ENCODE results near the gene TFPI. TPM values are rescaled to one million over a fixed set of nuclear protein-coding genes. Genes with fewer than 3 reads are reported as not detected.

The TFPI gene
- total and polyA plus RNA-seq, 9 donors: 23.3 to 98.0 (median 48.8) TPM

DNA sequence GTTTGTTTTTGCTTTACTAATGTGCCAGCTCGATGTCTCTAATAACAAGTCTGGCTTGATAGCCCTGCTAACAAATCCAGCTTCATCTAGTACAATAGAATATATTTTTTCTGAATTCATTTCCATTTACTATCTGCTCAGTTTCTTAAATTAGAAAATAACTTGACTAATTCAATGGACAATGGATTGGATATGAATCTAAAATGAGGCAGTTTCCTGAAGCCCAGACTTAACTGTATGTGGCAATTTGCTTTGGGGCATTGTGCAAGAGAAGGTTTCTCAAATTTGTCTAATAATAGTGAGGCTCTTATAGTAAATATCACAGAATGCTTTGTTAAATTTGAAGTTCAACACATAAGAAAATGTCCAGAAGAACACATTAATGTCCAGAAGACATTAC lies 132.0 kb downstream of the TFPI start:
- Histone ChIP-seq H3K9me3 (no peaks in the 10 kb centered on the region), H3K27ac (no peak overlapping the region), H3K36me3 (no peaks in the 10 kb centered on the region), H3K27me3 (no peaks in the 10 kb centered on the region), H3K4me1 (ENCODE audit: insufficient read depth) (peaks cover 1% of the 10 kb centered on the region), H3K4me3 (no peak overlapping the region)
- intact Hi-C loops (cut with DNase I): no loop called here
- no peak for DNase-seq
- TF ChIP-seq POLR2A (IDR thresholded peaks at IDR 0.05) (no peak), CTCF (IDR thresholded peaks at IDR 0.05) (no peak), EP300 (IDR thresholded peaks at IDR 0.05) (no peak)
- WGBS, 3 donors: 73 to 79% (median 76%) methylated on average over 1 of the region's 1 CpG

GRCh38 chr2:187421519-187421918 lies 132.7 kb downstream of the TFPI start:
- Histone ChIP-seq H3K36me3 (no peaks in the 10 kb centered on the region), H3K4me1 (ENCODE audit: insufficient read depth) (peaks cover 1% of the 10 kb centered on the region), H3K4me3 (no peak overlapping the region), H3K9me3 (no peaks in the 10 kb centered on the region), H3K27ac (no peak overlapping the region), H3K27me3 (no peaks in the 10 kb centered on the region)
- intact Hi-C loops (cut with DNase I): no loop called here
- no peak for TF ChIP-seq CTCF (IDR thresholded peaks at IDR 0.05)
- no peak for TF ChIP-seq POLR2A (IDR thresholded peaks at IDR 0.05)
- TF ChIP-seq EP300 (IDR thresholded peaks at IDR 0.05): no peak
- WGBS, 3 donors: 81 to 90% (median 88%) methylated on average over 3 of the region's 3 CpGs
- DNase-seq: no peak

GRCh38 chr2:187419808-187420207 lies 134.4 kb downstream of the TFPI start:
- Histone ChIP-seq H3K4me1 (ENCODE audit: insufficient read depth) (peaks cover 1% of the 10 kb centered on the region), H3K27me3 (no peaks in the 10 kb centered on the region), H3K4me3 (no peak overlapping the region), H3K27ac (no peak overlapping the region), H3K9me3 (no peaks in the 10 kb centered on the region), H3K36me3 (no peaks in the 10 kb centered on the region)
- 52 to 94% (median 80%) methylated on average over 1 of the region's 1 CpG for WGBS, 3 donors
- TF ChIP-seq POLR2A (IDR thresholded peaks at IDR 0.05) (no peak), CTCF (IDR thresholded peaks at IDR 0.05) (no peak), EP300 (IDR thresholded peaks at IDR 0.05) (no peak)
- DNase-seq: no peak
- intact Hi-C loops (cut with DNase I): no loop called here

DNA sequence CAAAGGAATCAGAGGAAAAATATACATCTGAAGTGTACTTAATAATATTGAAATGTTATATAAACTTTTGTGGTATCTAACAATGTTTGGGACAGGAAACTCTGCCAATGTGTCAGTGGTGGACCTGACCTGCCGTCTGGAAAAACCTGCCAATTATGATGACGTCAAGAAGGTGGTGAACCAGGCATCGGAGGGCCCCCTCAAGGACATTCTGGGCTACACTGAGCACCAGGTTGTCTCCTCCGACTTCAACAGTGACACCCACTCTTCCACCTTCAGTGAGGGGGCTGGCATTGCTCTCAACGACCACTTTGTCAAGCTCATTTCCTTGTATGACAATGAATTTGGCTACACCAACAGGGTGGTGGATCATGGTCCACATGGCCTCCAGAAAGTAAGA lies 138.8 kb downstream of the TFPI start:
- no peak for DNase-seq
- WGBS, 3 donors: 91 to 94% (median 92%) methylated on average over 5 of the region's 5 CpGs
- Histone ChIP-seq H3K27me3 (no peaks in the 10 kb centered on the region), H3K4me3 (no peak overlapping the region), H3K9me3 (no peaks in the 10 kb centered on the region), H3K27ac (no peak overlapping the region), H3K4me1 (ENCODE audit: insufficient read depth) (no peaks in the 10 kb centered on the region), H3K36me3 (no peaks in the 10 kb centered on the region)
- TF ChIP-seq EP300 (IDR thresholded peaks at IDR 0.05): no peak
- TF ChIP-seq POLR2A (IDR thresholded peaks at IDR 0.05): no peak
- no peak for TF ChIP-seq CTCF (IDR thresholded peaks at IDR 0.05)
- intact Hi-C loops (cut with DNase I): no loop called here

Small RNA genes within 50 kb of the gene (small RNA-seq; reads per million reads assigned to genes)
- not detected for gene GAPDHP59

Other genes with a start within 250 kb of the TFPI start
- 10 to 100 TPM; 11.7 to 59.8 (median 31.3) TPM for gene CALCRL, start 106.2 kb downstream of the TFPI start, total RNA-seq
- 10 to 100 TPM; 16.2 to 23.7 TPM for gene CALCRL, start 106.2 kb downstream of the TFPI start, polyA plus RNA-seq